Stimulated activated CD8-positive, alpha-beta memory T cell treated with anti-CD3 and anti-CD28 coated beads, Interleukin-12 subunit alpha, Interleukin-12 subunit beta, amount 100 ng/mL, for 24 hours (primary cell): ENCODE measurements around the gene IFRD2.
"Not testable (repeated sequence)": the region's sequence is repeated elsewhere in the genome, so short reads cannot be mapped to it uniquely, and the experiment has no call there.

Experiments
- DNase-seq: peaks from one replicate; pipeline ENCODE4 v3.0.0-alpha.2; 2020; ENCODE audit errors: extremely low read depth

IFRD2 gene

DNA sequence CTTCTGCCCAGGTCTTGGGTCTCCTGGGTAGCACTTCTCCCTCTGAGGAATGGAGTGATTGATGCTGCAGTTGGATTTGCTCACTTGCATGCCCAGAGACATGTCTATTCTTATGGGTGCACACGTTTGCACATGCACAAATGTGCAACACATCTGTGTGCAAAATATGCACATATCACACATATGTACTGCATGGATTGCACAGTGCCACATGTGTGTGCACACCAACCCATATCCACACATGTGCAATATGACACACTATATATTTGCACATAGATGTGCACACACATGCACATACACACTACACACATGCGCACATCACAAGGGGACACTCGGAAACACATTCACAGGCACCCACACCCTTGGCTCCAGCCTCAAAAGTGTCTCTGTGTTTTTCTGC lies 24.0 kb downstream of the IFRD2 start:
- DNase-seq: no peak

DNA sequence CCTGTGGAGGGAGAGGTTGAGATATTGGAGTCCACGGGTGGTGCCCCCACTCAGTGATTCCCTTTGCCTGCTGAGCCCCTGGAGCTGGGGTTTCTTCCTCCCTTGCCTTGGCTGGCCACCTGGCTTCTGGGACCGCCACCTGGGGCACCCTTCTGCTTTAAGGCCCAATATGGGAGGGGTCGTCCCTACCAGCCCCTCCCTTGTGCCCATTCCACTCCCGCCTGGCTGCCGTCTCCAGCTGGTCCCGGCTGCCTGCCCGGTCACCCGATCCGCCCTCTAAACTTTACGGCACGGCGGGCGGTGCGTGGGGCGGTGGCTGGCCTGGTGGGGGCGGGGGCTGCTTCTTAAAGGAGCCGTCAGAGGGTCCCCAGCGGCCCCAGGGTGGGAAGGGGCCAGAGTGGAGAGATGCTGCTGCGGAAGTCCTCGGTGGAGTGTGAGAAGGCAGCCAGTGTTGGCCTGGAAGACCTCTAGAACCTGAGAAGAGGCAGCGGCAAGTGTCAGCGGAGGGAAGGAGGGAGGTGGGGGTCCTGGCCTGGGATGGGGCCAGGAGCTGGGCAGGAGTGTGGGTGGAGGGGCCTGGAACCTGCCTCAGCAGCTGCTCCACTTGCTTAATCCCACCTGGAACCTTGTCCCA lies 24.8 kb downstream of the IFRD2 start:
- no peak for DNase-seq

DNA sequence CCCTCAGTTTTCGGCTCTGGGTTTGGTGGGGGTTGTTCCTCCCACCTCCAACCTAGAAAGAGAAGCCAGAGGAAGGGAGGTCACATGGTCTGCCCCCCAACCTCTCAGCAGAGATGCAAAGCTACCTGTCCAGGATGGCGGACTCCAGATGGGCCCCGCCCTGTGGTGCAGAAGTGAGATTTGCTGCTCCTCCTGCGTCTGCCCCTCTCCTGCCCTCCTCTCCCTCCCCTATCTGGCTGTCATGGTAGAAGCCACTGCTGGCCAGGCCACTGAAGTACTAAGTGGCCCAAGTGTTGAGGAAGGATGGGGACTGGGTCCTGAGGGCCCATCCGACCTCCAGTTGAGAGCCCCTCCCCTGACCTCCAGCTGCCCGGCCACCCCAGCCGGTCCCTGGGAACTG lies 25.4 kb downstream of the IFRD2 start:
- no peak for DNase-seq

DNA sequence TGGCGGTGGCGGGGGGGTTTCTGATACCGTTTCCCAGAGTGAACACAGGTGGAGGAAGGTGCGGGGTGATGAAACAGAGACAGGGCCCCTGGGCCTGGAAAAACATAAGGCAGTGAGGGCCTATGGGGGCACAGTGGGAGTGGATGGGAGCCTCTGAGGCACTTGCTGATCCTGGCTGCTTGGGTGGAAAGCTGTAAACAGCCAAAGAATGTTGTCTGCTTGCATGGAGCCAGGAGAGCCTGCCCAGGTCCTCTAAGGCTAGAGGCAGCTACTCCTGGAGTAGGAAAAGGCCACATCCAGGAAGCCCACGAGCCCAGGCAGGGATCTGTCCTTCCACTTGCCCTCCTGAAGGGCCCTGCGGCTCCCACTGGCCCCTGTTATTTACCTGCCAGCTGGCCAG lies 26.2 kb downstream of the IFRD2 start:
- DNase-seq: no peak

DNA sequence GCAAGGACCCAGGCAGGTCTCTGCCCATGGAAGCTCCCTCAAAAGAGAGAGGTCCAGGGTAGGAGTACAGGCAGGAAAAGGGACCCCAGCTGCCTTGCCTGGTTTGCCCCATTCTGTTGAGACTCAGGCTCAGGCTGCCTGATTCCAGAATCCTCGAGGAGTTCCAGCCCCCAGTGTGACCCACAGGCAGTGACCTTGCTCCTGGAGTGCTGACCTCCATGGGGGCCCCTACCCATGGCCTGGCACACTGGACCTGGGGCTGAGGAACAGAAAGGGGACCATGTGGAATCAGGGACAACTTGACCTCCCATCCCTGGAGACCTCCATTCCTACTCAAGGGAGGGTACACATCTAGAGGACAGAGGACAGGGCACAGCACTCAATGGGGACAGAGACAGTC lies 26.7 kb downstream of the IFRD2 start:
- no peak for DNase-seq

DNA sequence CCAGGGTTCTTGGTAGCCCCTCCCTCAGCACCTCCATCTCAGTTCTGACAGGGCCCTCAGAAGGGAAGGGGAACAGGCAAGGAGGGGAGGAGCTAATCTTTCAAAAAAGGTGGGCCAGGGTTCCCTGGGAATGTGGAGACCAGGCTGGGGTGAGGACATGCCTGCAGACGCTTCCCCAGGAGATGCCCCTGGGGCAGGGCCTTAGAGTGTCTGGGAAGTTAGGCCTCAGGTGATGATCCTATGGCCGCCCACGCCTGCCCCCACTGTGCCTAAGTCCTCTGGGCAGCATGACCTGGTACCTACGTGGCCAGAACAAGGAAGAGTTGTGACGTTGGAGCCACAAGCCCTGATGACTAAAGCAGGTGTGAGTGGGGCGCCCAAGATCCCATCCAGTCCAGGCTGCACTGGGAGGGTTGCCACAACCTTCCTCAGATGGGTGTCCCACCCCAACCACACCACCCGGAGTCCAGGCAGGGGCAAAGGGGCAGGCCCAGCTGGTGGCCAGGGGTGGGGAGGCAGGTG lies 27.2 kb downstream of the IFRD2 start:
- DNase-seq: no peak

DNA sequence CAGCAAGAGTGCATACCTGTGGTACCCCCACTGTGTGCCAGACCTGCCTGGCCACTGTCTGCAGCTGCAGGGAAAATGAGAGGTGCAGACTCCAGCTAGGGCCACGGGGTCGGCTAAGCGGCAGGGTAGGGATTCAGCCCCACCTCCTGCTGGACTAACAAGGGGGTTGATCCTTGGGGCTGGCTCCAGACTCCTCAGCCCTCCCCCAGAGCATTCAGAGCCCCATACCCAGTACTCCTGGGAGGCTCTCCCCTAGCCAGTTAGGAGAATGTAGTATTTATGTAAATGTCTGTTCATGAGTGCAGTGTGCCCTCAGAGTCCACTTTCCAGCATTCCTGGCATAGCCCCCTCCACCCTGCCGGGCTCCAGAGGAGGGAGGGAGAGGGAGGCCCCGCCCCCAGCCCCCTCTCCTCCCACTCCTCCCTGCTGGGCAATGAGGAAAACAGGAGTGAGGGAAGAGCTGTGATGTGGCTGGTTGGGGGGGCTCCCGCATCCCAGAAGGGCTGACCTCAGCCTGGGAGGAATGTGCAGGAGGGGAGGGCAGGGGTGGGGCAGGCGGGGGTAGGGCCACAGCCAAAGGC lies 27.8 kb downstream of the IFRD2 start:
- no peak for DNase-seq

DNA sequence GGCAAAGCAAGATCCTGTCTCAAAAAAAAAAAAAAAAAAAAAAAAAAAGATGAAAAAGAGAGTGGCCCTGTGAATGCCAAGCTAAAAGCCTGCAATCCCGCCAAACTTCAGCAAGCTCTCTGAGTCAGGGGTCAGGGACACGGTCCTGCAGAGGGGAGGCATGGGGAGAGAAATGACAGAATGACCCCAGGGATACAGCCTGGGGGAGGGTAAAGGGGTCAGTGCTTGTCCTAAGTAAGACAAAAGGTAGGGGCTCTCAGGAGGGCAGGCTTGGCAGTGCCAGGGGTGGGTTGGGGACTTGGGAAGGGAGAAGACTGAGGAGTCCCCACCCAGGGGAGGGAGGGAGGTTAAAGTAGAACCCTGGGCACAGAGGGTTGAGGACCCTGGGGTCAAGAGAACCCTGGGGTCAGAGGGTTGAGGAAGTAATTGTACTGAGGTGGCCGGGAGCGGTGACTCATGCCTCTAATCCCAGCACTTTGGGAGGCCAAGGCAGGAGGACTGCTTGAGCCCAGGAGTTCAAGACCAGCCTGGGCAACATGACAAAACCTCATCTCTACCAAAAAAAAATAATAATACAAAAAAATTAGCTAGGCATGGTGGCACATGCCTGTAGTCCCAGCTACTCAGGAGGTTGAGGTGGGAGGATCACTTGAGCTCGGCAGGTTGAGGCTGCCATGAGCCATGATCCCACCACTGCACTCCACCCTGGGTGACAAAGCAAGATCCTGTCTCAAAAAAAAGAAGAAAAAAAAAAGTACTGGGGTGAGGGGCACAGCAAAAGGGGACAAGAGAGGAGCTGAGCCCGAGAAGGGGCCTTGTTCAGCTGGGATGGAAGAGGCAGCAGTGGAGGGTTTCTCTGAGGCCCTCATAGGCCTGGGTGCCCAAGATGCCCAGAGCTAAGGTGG lies 28.5 kb downstream of the IFRD2 start:
- DNase-seq: no peak

DNA sequence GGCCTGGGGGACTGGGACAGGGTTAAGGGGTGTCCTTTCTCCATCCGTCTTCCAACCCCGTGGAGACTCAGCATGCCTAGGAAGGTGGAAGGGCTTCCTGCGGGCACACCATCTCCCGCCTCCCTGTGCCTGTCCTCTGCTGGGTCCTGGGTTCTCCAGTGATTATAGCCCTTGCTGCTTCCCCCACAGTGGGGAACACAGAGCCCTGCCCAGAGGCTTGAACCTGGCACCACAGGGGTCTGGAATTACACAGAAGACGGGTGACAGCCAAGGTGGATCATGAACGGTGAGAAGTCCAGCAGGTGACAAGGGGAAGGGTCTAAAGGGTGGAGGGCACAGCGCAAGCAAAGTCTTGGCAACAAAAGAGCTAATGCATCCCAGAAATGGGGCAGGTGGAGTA lies 29.5 kb downstream of the IFRD2 start:
- DNase-seq: no peak

DNA sequence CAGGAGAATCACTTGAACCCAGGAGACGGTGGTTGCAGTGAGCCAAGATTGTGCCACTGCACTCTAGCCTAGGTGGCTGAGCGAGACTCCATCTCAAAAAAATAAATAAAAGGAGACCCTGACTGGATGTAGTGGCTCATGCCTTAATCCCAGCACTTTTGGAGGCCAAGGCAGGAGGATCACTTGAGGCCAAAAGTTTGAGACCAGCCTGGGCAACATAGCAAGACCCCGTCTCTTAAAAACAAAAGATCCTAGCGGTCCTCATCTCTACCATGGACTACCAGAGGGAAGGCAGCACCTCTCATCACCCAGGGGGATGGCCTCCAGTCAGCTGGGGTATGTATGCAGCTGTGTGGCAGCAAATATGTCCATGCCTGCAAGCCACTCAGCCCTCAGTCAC lies 30.0 kb downstream of the IFRD2 start:
- not testable (repeated sequence) for DNase-seq

DNA sequence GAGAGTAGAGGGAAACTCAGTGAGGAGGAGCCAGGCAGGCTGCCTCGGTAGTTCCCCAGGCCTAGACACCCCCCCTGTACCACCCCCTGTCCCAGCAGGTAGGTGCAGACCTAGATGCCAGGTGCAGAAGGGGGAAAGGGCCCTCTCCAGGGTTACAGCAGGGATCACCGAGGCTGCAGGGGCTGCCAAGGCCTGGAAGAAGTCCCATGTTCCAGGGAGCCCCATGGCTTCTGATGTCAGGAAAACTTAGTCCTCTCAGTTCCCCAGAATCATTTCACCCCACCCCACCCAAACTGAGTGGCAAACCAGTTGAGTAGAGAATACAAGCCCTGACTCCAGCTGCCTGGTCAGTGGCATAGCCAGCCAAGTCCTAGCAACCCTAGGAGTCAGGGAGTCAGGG lies 30.7 kb downstream of the IFRD2 start:
- no peak for DNase-seq

DNA sequence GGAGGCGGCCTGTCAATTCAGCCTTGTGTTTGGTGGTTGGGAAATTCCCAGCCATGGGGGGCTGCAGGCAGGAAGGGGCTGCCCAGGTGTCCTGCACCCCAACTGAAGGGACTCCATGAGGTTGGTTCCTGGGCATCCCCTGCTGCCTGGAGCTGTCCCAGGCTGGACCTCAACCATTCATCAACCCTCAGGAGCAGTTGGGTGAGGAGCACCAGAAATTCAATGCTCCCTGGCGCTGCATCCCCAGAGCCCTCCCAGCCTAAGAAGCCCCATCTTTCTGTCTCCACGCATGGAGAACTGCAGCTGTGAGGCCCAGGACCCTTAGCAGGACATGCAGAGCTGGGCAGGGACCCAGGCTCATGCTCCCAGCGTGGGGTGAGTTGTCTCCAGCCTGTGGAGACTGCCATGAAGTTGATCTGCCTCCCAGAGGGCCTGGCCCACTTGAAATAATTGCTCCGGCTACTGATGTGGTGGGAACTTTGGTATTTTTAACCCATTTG lies 31.2 kb downstream of the IFRD2 start:
- no peak for DNase-seq

DNA sequence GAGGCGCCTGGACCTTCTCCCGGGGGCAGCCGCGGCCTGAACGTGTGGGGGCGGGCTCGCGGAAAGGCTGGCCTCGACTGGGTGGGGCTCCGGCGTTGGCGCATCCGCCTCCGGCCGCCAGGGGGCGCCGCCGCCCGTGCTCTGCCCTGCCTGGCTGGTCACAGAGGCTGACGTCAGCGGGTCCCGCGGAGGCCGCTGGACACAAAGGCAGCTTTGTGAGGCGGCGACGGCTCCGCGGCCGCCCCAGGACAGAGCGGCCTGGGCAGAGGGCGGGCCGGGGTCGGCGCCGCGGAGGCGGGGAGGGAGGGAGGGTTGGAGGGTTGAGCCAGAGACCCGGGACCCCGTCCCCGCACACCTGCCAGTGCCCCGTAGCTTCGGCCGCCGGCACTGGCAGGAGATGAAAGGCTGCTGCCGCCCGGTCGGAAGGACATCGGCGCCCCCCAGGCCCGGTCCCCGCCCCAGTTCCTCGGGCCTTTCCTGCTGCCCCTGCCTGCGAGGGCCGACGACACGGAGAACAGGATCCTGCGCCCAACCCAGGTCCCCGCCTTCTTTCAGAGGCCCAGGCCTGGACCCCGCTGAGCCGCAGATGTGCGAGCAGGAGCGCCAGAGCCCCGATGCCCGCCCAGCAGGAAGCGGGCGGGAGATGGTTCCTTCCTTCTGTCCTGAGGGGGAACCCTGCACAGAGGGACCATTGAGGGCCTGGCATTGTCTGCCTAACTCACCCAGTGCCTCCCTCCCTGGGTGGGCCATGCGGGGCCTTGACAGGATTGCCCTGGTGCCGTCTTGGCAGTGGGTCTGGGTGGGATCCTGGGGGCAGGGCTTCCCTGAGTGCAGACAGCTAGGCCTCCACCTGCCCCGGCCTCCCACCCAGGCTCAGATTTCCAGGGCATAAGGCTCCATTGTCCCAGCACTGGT lies 31.9 kb downstream of the IFRD2 start:
- peak; percentile 58 for DNase-seq

DNA sequence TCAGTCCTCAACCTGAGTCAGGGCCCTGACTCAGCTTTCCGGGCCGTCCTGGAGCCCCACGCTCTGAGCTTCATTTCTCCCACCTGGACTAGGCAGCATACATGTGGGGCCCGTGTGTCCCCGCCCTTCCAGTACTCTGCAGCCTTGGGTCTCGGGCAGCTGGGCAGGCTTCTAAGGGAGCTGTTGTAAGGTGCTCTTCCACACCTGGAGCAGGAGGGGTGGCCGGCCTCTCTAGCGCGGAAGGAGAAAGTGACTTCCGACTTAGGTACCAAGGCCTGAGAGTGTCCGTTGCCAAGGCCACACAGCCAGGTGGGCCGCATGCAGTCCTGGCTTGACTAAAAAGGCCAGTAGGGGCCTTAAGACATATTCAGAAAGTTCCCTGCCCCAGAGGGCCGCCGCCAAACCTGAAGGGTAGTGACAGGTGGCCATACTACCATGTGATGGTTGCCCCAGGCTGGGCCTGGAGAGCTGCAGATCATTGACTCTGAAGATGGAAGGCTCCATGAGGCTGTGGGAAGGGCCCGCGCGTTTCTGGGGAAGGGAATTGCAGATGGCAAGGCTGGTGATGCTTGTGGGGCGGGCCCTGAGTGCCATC lies 32.7 kb downstream of the IFRD2 start:
- DNase-seq: no peak

DNA sequence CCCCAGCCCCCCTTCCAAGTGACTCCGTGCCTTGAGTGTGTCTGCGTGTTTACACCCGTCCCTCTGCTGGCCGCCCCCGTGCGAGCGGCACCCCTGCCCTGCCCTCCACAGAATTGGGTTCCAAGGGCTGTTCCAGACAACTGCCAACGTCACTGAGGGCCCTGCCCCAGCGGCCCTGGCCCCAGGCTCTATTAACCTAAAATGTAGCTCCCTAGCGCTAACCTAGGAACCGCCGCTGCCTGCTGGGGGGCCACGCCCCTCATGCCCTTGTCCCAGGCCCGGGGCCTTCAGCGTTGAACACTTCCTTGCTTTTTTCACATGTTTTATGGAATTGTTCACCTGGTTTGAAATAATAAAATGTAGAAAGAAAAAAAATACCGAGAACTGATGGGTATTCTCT lies 33.2 kb downstream of the IFRD2 start:
- DNase-seq: no peak

DNA sequence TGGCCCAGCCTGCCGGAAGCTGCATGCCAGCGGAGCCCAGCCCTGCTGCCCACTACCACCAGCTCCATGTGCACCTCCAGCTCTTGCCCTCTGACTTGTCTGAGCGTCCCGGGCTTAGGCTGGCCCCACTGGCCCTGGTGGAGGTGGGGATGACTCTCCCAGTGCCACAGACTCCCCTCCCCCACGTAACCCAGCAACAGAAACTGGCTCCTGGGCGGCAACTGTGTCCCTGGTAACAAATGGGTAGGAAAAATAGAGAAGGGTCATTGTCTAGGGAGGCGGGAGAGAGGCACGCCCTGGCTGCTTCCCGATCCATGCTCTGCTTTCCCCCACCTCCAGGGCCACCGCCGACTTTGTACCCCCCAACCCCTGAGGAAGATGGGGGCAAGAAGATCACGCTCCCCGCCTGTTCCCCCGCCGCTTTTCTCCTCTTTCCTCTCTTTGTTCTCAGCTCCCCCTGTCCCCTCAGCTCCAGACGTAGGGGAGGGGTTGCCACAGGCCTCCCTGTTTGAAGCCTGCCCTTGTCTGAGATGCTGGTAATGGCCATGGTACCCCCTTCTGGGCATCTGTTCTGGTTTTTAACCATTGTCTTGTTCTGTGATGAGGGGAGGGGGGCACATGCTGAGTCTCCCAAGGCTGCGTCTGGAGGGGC lies 34.1 kb downstream of the IFRD2 start:
- DNase-seq: no peak

DNA sequence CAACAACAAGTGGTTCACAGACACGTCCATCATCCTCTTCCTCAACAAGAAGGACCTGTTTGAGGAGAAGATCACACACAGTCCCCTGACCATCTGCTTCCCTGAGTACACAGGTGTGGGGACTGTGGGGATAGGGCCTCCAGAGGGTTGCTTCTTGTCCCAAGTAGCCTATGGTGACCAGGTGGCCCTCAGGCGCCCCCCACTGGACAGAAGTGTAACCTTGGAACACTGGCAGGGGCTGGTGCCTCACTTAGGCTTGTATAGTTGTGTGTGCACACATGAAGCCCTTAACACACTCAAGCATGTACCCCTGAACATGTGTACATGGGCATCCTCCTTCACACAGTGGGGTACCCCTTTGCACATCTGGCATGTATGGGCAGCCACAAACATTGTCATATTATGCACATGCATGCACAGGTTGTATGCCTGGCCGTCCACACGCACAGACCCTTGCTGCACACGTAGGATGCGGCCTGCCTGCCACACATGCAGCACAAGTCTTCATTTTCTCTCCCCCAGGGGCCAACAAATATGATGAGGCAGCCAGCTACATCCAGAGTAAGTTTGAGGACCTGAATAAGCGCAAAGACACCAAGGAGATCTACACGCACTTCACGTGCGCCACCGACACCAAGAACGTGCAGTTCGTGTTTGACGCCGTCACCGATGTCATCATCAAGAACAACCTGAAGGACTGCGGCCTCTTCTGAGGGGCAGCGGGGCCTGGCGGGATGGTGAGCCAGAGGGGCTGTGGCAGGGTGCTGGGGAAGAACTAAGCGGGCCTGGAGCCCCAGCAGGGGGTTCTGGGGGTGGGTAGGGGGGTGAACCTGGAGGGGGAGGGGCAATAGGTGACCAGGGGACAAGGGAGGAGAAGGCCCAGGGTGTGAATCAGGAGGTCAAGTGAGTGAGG lies 35.0 kb downstream of the IFRD2 start:
- DNase-seq: no peak

DNA sequence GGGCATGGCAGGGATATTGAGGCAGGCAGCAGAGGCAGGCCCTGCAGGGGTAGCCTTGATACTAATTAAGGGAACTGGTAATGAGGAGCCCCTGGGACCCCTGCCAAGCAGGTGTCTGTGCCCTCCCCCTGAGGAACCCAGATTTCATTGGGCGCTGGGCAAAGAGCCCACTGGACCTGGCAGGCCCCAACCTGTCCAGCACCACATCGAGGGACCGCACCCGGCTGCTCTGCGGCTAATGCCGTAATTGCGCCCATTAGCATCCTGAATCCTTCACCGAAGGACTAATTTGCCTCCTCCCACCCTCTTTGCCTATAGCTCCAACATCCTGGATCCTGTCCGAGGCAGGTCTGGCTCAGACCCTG lies 37.0 kb downstream of the IFRD2 start:
- no peak for DNase-seq

DNA sequence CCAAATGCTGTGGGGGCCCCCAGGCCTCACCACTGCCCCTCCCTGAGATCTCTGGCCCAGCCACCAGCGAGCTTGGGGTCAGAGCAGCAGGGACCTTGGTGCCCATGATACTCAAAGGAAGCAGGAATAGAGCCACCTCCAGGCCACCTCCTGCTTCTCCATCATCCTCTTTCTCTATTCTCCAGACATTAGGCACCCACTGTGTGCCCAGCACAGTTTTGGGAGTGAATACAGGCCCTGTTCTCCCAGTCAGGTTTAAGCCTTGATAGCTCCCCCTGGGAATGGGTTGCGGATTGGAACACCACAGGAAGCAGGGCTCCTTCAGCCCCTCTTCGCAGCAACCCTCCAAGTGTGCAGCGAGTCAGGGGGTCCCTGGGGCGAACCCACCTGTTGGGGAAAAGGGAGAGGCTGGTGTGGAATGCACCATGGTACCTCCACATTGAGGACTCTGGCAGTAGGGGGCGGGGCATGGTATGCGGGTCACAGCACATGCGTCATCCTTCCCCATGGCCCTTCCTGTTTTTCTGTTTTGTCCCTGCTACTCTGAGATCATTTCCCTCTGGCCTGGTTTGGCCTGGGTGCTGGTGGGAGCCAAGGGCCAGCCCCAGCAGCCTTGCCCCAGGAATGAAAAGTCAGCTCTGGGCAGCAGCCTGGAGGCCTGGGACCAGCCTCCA lies 37.5 kb downstream of the IFRD2 start:
- DNase-seq: no peak
